ENCODE measurements around the gene ZNF319.

ZNF319 gene

GRCh38 chr16:57956270-57956808 lies 44.1 kb downstream of the ZNF319 start:
- DNase-seq (ENCODE audit: low read depth in 2 of 2), result no peak

GRCh38 chr16:57955572-57956188 lies 44.8 kb downstream of the ZNF319 start:
- DNase-seq (ENCODE audit: low read depth in 2 of 2), result no peak

- DNase-seq (ENCODE audit: low read depth in 2 of 2), result no peak
These were observed 46.6 kb downstream of the ZNF319 start for GRCh38 chr16:57953857-57954256.

DNA sequence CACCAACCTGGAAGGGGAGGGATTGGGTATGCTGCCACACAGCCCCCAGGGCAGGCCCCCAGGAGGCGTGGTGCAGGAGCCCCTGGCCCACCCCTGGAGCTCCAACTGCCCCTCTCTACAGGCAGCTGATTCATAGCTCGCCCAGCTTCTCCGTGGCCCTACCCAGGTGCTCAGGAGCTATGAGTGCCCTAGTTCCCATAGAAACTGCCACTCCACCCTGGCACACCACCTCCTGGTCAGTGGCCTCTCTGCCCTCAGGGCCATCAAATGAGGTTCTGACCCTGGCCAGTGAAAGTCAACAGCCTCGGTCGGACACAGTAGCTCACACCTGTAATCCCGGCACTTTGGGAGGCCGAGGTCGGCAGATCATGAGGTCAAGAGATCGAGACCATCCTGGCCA lies 47.6 kb downstream of the ZNF319 start:
- no peak for DNase-seq (ENCODE audit: low read depth in 2 of 2)

- DNase-seq (ENCODE audit: low read depth in 2 of 2), result no peak
These were observed 49.1 kb downstream of the ZNF319 start for GRCh38 chr16:57951204-57951960.

DNA sequence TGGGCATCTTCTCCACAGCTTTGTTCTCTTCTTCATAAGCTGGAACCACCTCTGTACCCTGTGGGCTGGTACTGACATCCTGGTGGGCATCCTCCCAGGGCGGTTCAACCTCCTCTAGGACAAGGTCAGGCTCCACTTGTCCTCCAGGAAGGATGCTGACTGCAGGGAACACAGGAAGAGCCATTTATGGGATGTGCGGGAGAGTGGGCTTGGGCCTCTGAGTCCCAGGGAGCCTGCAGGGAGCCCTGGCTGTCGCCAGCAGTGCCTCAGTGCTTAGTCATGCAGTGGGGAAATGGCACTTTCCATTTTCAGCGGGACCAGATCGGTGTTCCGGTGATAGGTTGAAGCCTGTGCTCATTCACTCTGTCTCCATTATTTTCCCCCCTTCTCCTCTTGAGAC lies 50.1 kb downstream of the ZNF319 start:
- DNase-seq (ENCODE audit: low read depth in 2 of 2), result no peak

GRCh38 chr16:57949595-57950238 lies 50.8 kb downstream of the ZNF319 start:
- DNase-seq (ENCODE audit: low read depth in 2 of 2), result no peak

DNA sequence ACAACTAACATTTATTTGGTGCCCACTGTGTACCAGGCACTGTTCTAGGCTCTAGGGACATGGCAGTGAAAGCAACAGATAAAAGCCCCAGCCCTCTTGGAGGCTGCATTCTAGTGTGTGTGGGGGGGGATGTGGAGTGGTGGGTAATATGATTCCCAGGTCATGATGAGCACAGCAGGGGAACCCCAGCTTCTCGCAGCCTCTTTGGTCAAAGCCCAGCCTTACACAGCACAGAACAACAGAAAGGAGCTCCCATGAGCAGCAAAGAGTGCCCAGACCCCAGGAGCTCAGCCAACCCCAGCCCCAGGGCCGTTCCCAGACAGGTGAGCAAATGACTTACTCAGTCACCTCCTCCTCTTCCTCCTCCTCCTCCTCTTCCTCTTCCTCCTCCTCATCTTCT lies 51.5 kb downstream of the ZNF319 start:
- DNase-seq (ENCODE audit: low read depth in 2 of 2), result no peak

DNA sequence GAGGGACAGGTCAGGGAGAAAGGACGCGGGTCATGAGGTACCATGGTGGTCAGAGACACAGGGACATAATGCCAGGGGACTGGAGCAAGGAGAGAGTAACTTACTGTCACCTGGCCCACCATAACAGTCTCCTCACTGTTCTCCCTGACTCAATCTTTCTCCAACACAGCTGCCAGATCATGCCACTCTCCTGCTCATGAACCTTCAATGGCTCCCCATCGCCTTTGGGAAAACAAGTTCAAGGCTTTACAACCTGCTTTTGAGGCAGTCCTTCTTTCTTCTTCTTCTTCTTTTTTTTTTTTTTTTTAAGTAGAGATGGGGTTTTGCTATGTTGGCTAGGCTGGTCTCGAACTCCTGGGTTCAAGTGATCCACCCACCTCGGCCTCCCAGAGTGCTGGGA lies 52.4 kb downstream of the ZNF319 start:
- DNase-seq (ENCODE audit: low read depth in 2 of 2), result no peak

GRCh38 chr16:57947261-57947660 lies 53.2 kb downstream of the ZNF319 start:
- DNase-seq (ENCODE audit: low read depth in 2 of 2), result no peak

DNA sequence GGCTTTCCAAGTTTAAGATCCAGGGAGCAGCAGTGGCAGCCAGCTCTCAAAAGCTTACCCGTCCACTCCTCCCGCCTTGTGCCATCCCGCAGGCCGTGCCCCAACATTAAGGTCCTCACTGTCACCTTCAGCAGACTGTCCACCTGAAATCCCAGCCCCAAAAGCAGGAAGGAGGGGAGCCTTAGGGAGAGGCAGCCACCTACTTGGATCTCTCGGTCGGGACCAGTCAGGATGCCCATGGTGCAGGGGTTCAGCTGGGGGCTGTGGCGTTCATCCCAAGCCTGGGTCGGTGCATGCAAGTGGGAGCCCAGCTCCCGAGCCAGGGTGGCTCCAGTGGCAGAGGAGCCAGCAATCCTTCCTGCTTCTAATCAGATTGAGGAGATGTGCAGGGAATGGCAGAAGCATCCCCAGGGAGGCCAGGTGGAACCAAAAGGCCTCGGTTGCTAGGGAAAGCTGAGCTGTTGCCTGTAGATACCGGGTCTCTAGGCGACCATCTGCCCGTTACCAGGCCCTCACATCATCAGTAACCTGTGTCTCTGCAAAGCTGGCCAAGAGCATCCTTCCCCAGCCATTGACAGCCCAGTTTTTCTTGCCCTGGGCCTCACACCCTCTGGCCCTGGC lies 54.2 kb downstream of the ZNF319 start:
- no peak for DNase-seq (ENCODE audit: low read depth in 2 of 2)

- DNase-seq (ENCODE audit: low read depth in 2 of 2), result no peak
These were observed 54.7 kb downstream of the ZNF319 start for GRCh38 chr16:57945740-57946138.

DNA sequence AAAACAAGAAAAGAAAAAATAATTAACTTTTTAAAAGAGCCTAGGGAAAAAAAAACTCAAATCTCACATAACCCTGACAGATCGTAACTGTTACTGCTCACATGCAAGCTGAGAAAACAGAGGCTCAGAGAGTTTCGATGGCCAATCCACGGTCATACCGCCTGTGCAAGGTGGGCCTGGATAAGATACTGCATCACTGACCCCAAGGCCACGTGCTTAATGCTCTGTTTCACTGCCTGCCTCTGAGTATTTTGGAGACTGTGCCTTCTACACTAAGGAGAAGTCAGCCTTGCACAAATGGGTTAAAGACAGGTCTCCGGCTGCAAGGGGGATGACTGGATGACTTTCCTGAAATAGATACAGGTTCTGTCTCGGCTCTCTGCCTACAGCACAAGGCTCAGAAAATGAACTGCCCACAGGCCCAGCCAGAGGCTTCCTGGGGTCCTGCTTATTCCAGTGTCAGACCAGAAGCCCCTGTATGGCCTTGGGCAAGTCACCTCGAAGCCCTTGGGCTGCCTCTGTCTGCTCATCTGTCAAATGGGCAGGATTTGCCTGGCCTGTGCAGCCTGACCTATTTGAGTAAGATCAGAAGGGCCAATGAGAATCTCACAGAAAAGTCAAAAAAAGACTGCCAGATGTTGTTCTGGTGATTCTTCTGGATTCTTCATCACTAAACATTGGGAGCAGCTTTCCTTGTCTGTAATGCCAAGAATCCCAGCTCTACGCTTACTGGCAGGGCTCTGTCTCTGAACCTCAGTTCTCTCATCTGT lies 55.3 kb downstream of the ZNF319 start:
- DNase-seq (ENCODE audit: low read depth in 2 of 2), result no peak

Data from stimulated activated CD8-positive, alpha-beta memory T cell treated with anti-CD3 and anti-CD28 coated beads, Interleukin-2, amount 100 ng/mL, for 48 hours (primary cell).